ENCODE results near the gene MGAT4B. TPM values are rescaled to one million over a fixed set of nuclear protein-coding genes. Genes with fewer than 3 reads are reported as not detected.
A peak's percentile ranks its signal among the peaks of the same experiment; 100 is the strongest.

Gene MGAT4B
- total RNA-seq, 2 donors from 2014 or later, result 165 to 177 TPM

DNA sequence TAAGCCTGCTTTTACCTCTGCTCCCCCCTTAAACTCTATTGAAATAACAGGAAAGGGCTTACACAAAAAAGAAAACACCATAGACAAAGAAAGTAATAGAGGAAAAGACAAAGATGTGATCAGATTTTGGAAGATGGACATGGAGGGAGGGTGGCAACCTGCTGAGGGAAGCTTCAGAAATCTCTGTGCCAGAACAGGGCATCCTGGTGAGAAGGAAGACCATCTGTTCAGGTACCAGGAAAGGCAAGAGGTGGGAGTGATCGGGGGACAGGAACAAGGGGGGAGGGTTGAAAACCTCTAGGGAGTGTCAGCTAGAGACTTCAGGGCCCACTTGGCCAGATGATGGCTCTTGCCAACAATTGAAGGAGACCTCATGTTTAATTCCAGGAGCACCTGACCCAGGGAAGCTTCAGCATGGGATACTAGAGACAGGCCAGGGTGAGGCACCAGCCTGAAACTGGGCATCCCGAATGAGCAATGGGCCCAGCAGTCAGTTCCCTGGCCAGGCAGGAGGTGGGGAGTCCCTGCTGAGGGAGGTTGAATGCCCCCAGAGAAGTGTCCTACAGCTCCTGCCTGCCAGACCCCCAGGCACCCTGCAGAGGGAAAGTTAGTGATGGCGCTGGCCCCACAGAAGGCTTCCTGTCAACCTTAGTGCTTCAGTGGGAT lies 22.2 kb upstream of the MGAT4B start:
- peaks cover 6% of the 10 kb centered on the region for H3K9me3 Mint-ChIP-seq
- WGBS, 2 experiments (ENCODE audit: insufficient coverage in 1 of 2, insufficient read length in 1 of 2), result 90 to 95% methylated on average over 2 to 3 of the region's 3 CpGs
- Histone ChIP-seq H3K9ac (ENCODE audit: extremely low read depth, low read length, poor library complexity, severe bottlenecking) (no peak overlapping the region), H3K27ac (ENCODE audit: low read depth, low read length) (no peak overlapping the region), H3K27me3 (ENCODE audit: control insufficient read depth, insufficient read depth, low read length, poor library complexity, severe bottlenecking) (no peaks in the 10 kb centered on the region), H3K9me3 (ENCODE audit: control insufficient read depth, low read length) (no peaks in the 10 kb centered on the region), H3K36me3 (ENCODE audit: control insufficient read depth, insufficient read depth, low read length) (peaks cover 88% of the 10 kb centered on the region), H3K4me1 (ENCODE audit: control insufficient read depth, insufficient read depth, low read length) (peaks cover 2% of the 10 kb centered on the region), H3K4me3 (ENCODE audit: low read length) (no peak overlapping the region)
- TF ChIP-seq, protein P1, sequence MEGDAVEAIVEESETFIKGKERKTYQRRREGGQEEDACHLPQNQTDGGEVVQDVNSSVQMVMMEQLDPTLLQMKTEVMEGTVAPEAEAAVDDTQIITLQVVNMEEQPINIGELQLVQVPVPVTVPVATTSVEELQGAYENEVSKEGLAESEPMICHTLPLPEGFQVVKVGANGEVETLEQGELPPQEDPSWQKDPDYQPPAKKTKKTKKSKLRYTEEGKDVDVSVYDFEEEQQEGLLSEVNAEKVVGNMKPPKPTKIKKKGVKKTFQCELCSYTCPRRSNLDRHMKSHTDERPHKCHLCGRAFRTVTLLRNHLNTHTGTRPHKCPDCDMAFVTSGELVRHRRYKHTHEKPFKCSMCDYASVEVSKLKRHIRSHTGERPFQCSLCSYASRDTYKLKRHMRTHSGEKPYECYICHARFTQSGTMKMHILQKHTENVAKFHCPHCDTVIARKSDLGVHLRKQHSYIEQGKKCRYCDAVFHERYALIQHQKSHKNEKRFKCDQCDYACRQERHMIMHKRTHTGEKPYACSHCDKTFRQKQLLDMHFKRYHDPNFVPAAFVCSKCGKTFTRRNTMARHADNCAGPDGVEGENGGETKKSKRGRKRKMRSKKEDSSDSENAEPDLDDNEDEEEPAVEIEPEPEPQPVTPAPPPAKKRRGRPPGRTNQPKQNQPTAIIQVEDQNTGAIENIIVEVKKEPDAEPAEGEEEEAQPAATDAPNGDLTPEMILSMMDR (conservative IDR thresholded peaks at IDR 0.05), result no peak
- no peaks in the 10 kb centered on the region for H3K27me3 Mint-ChIP-seq (ENCODE audit: insufficient read depth)
- H3K4me1 Mint-ChIP-seq, result peaks cover 5% of the 10 kb centered on the region
- no peak overlapping the region for H3K27ac Mint-ChIP-seq
- peaks cover 96% of the 10 kb centered on the region for H3K36me3 Mint-ChIP-seq (ENCODE audit: low read depth)
- DNase-seq, result peak; percentile 42
- H3K4me3 Mint-ChIP-seq, result no peak overlapping the region

DNA sequence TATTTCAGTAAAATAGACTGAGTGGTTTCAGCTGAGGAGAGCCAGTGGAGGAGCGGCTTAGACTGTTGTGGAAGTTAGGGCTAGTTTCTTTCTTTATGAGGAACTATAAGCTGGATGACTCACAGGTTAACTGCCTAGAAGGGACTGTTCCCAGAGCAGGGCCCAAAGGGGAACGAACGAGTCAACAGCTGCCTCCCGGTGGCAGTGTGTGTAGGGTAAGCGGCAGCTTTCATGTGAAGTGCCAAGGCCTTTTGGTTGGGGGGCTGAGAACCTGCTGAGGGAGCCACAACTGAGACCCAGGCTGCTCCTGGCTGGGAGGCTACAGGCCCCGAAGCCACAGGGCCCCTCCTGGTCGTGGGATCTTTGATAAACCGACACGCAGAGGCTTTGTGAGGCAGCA lies 21.0 kb upstream of the MGAT4B start:
- Mint-ChIP-seq H3K9me3 (no peaks in the 10 kb centered on the region), H3K4me3 (no peak overlapping the region), H3K27me3 (ENCODE audit: insufficient read depth) (no peaks in the 10 kb centered on the region), H3K4me1 (peaks cover 9% of the 10 kb centered on the region), H3K36me3 (ENCODE audit: low read depth) (peaks cover 94% of the 10 kb centered on the region), H3K27ac (peak overlapping the region; percentile 17)
- TF ChIP-seq, protein P1 (conservative IDR thresholded peaks at IDR 0.05), result no peak
- Histone ChIP-seq H3K9me3 (ENCODE audit: control insufficient read depth, low read length) (no peaks in the 10 kb centered on the region), H3K27ac (ENCODE audit: low read depth, low read length) (no peak overlapping the region), H3K36me3 (ENCODE audit: control insufficient read depth, insufficient read depth, low read length) (peaks cover 80% of the 10 kb centered on the region), H3K4me3 (ENCODE audit: low read length) (no peak overlapping the region), H3K9ac (ENCODE audit: extremely low read depth, low read length, poor library complexity, severe bottlenecking) (no peak overlapping the region), H3K27me3 (ENCODE audit: control insufficient read depth, insufficient read depth, low read length, poor library complexity, severe bottlenecking) (no peaks in the 10 kb centered on the region), H3K4me1 (ENCODE audit: control insufficient read depth, insufficient read depth, low read length) (peaks cover 2% of the 10 kb centered on the region)
- WGBS, 2 experiments (ENCODE audit: insufficient coverage in 1 of 2, insufficient read length in 1 of 2), result 89 to 93% methylated on average over 9 of the region's 9 CpGs
- DNase-seq, result peak; percentile 59

DNA sequence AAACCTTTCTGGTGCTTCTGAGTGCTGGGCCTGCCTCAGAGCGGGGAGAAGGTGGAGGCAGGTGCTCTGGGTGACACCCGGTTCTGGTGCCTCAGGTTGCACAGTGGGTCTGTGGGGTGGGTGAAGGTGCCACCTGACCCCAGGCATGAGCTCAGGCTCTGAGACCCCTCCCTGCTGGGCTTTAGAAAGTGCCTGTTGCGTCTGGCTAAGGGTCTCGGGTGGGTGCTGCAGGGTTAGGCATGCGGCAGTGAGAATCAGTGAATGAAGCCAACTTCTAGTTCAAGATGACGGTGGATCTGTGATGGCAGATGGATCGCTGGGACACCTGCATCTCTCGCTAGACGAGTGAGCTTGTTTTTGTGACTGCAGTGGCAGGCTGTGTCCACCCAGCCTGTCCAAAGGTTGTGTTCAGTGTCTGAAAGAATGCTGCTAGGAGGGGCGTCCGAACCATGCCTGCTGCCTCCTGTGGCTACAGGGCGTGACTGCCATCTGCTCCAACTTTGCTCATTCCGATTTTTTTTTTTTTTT lies 19.1 kb upstream of the MGAT4B start:
- no peak overlapping the region for H3K4me3 Mint-ChIP-seq
- Histone ChIP-seq H3K4me3 (ENCODE audit: low read length) (no peak overlapping the region), H3K9me3 (ENCODE audit: control insufficient read depth, low read length) (no peaks in the 10 kb centered on the region), H3K36me3 (ENCODE audit: control insufficient read depth, insufficient read depth, low read length) (peaks cover 62% of the 10 kb centered on the region), H3K27me3 (ENCODE audit: control insufficient read depth, insufficient read depth, low read length, poor library complexity, severe bottlenecking) (no peaks in the 10 kb centered on the region), H3K9ac (ENCODE audit: extremely low read depth, low read length, poor library complexity, severe bottlenecking) (no peak overlapping the region), H3K27ac (ENCODE audit: low read depth, low read length) (no peak overlapping the region), H3K4me1 (ENCODE audit: control insufficient read depth, insufficient read depth, low read length) (peaks cover 8% of the 10 kb centered on the region)
- H3K27me3 Mint-ChIP-seq (ENCODE audit: insufficient read depth), result no peaks in the 10 kb centered on the region
- 93 to 95% methylated on average over 4 to 13 of the region's 13 CpGs for WGBS, 2 experiments (ENCODE audit: insufficient coverage in 1 of 2, insufficient read length in 1 of 2)
- no peaks in the 10 kb centered on the region for H3K9me3 Mint-ChIP-seq
- H3K4me1 Mint-ChIP-seq, result peaks cover 17% of the 10 kb centered on the region
- H3K27ac Mint-ChIP-seq, result no peak overlapping the region
- DNase-seq, result no peak
- TF ChIP-seq, protein P1 (conservative IDR thresholded peaks at IDR 0.05), result no peak
- H3K36me3 Mint-ChIP-seq (ENCODE audit: low read depth), result peaks cover 78% of the 10 kb centered on the region
